PC-9 (cell line): ENCODE data around the gene IRS1. TPM values are rescaled to one million over a fixed set of nuclear protein-coding genes. Genes with fewer than 3 reads are reported as not detected.

Source experiments
- BruUV-seq: library from RNA; stranded (reverse); fragments of 400-500 nt; replicated peaks from 2 replicates; lab custom pipeline; 2021; lab: Mats Ljungman, UMichigan
- CTCF ChIA-PET: fragments of 300-600 bp; sonication (Branson Sonifier 250); formaldehyde crosslinking; loops from one replicate; lab custom pipeline; 2022; ENCODE audit warnings: antibody characterized with exemption; lab: Charles Lee
- POLR2A ChIA-PET: fragments of 300-600 bp; sonication (Branson Sonifier 250); formaldehyde crosslinking; loops from one replicate; lab custom pipeline; 2022; ENCODE audit warnings: antibody characterized with exemption; ENCODE audit not compliant: unreplicated experiment; lab: Charles Lee
- DNase-seq, 2 experiments: peaks; one replicate each; pipeline versions ENCODE4 v3.0.0 to v3.0.0-alpha.2; 2015 to 2022; ENCODE audit warnings: mixed read lengths in 1 of 2
- H2AFZ ChIP-seq: fragments of 200-600 bp; sonication (generic); 2 replicates; pipeline ENCODE4 v1.8.1; 2017; ENCODE audit warnings: antibody characterized with exemption
- H3F3A ChIP-seq: fragments of 200-600 bp; sonication (generic); 2 replicates; pipeline ENCODE4 v1.8.1; 2017; ENCODE audit warnings: antibody characterized with exemption, mild to moderate bottlenecking, low read depth; ENCODE audit not compliant: insufficient read depth
- H3K27ac ChIP-seq: fragments of 200-600 bp; sonication (generic); 2 replicates; pipeline ENCODE4 v1.6.1; 2016; ENCODE audit warnings: mixed run types
- H3K27me3 ChIP-seq: fragments of 200-600 bp; sonication (generic); 2 replicates; pipeline ENCODE4 v1.6.1; 2016; ENCODE audit warnings: low read depth, mixed run types; ENCODE audit not compliant: insufficient read depth
- H3K36me3 ChIP-seq: fragments of 200-600 bp; sonication (generic); 2 replicates; pipeline ENCODE4 v1.6.1; 2016; ENCODE audit warnings: low read depth, mixed run types
- H3K4me1 ChIP-seq: fragments of 200-600 bp; sonication (generic); replicated peaks from 2 replicates; pipeline ENCODE4 v1.6.1; 2016; ENCODE audit warnings: mixed run types; ENCODE audit not compliant: insufficient read depth
- H3K4me2 ChIP-seq: fragments of 200-600 bp; sonication (generic); 2 replicates; pipeline ENCODE4 v1.6.1; 2017; ENCODE audit warnings: mixed run types
- H3K4me3 ChIP-seq: fragments of 200-600 bp; sonication (generic); 2 replicates; pipeline ENCODE4 v1.6.1; 2016; ENCODE audit warnings: mixed run types
- H3K79me2 ChIP-seq: fragments of 200-600 bp; sonication (generic); 2 replicates; pipeline ENCODE4 v1.6.1; 2017; ENCODE audit warnings: low read depth, mixed run types
- H3K9me2 ChIP-seq: fragments of 200-600 bp; sonication (generic); 2 replicates; pipeline ENCODE4 v1.8.1; 2017; ENCODE audit warnings: mild to moderate bottlenecking; ENCODE audit not compliant: insufficient read depth
- H3K9me3 ChIP-seq: fragments of 200-600 bp; sonication (generic); 2 replicates; pipeline ENCODE4 v1.8.1; 2016; ENCODE audit warnings: low read depth; ENCODE audit not compliant: insufficient read depth
- H4K20me1 ChIP-seq: fragments of 200-600 bp; sonication (generic); 2 replicates; pipeline ENCODE4 v1.8.1; 2017; ENCODE audit not compliant: insufficient read depth
- CTCF ChIP-seq: fragments of 200-600 bp; sonication (generic); conservative IDR thresholded peaks from 2 replicates; pipeline ENCODE4 v1.6.1; 2017; ENCODE audit warnings: mixed run types, antibody characterized with exemption, mild to moderate bottlenecking, moderate library complexity
- EZH2 ChIP-seq: fragments of 200-600 bp; sonication (generic); IDR thresholded peaks from 2 replicates; pipeline ENCODE4 v1.8.0; 2017; ENCODE audit warnings: antibody characterized with exemption, low read depth
- intact Hi-C: fragments of 100-400 bp; cut with micrococcal nuclease; formaldehyde crosslinking; loops from one replicate; pipeline ENCODE4 v1.10.0; 2022; ENCODE audit not compliant: unreplicated experiment
- total RNA-seq: library from RNA; stranded (reverse); gene quantifications from 2 replicates; pipeline ENCODE4 v1.2.3, GENCODE V29; 2021

Gene IRS1
- total RNA-seq, 1 experiment from 2014 or later, result 28.6 TPM

- intact Hi-C loops, result no loop called here
- ChIA-PET CTCF (no interaction called here), POLR2A (interaction anchor here (0.6 kb wide), 1 partner anchor 46 kb away, joined by 4 read pairs; no protein-coding TSS in a partner anchor)
- no TSS peak for BruUV-seq
- peaks cover 3% of the 10 kb centered on the region; the same call in 1 of the 2 replicates for H3K36me3 ChIP-seq
- no peaks in the 10 kb centered on the region for H3K27me3 ChIP-seq
- H3K4me3 ChIP-seq, result no peak overlapping the region
- DNase-seq, result no peak
- H3F3A ChIP-seq, result peaks cover 10% of the 10 kb centered on the region
- H3K4me1 ChIP-seq, result peaks cover 16% of the 10 kb centered on the region; the same call in 1 of the 2 replicates
- H3K4me2 ChIP-seq, result no peak overlapping the region
- TF ChIP-seq CTCF (no peak), EZH2 (no peak)
- H3K27ac ChIP-seq, result no peak overlapping the region
- no peaks in the 10 kb centered on the region for H3K9me3 ChIP-seq
- no peaks in the 10 kb centered on the region for H3K9me2 ChIP-seq
- H3K79me2 ChIP-seq, result peaks cover 74% of the 10 kb centered on the region
- H2AFZ ChIP-seq, result no peak overlapping the region
- no peaks in the 10 kb centered on the region; the same call in 1 of the 2 replicates for H4K20me1 ChIP-seq
Observed at GRCh38 chr2:226742347-226742746, 57.3 kb downstream of the IRS1 start.

- H3K9me2 ChIP-seq, result no peaks in the 10 kb centered on the region
- H3K27ac ChIP-seq, result peak overlapping the region; percentile 50
- no peak overlapping the region for H2AFZ ChIP-seq
- peak in 1 of 2 experiments; percentile 72 for DNase-seq
- TF ChIP-seq EZH2 (no peak), CTCF (no peak)
- peaks cover 16% of the 10 kb centered on the region; the same call in 1 of the 2 replicates for H3K4me1 ChIP-seq
- H3K36me3 ChIP-seq, result peaks cover 14% of the 10 kb centered on the region
- CTCF ChIA-PET, result no interaction called here
- POLR2A ChIA-PET, result no interaction called here
- no peak overlapping the region; the same call in 1 of the 2 replicates for H3K4me2 ChIP-seq
- no peaks in the 10 kb centered on the region; the same call in none of the 2 replicates for H4K20me1 ChIP-seq
- peaks cover 10% of the 10 kb centered on the region for H3F3A ChIP-seq
- no peak overlapping the region for H3K4me3 ChIP-seq
- peaks cover 62% of the 10 kb centered on the region for H3K79me2 ChIP-seq
- no peaks in the 10 kb centered on the region for H3K9me3 ChIP-seq
- intact Hi-C loops, result no loop called here
- H3K27me3 ChIP-seq, result no peaks in the 10 kb centered on the region
- BruUV-seq, result no TSS peak
Observed at GRCh38 chr2:226740039-226740648, 59.5 kb downstream of the IRS1 start.

- TF ChIP-seq EZH2, result no peak
- DNase-seq, result no peak
- Histone ChIP-seq H3K4me1 (peaks cover 16% of the 10 kb centered on the region; the same call in 1 of the 2 replicates), H3K79me2 (peaks cover 57% of the 10 kb centered on the region), H4K20me1 (no peaks in the 10 kb centered on the region; the same call in none of the 2 replicates), H3K4me3 (no peak overlapping the region), H3K4me2 (no peak overlapping the region), H3K9me3 (no peaks in the 10 kb centered on the region), H2AFZ (no peak overlapping the region), H3F3A (peaks cover 10% of the 10 kb centered on the region), H3K27me3 (no peaks in the 10 kb centered on the region), H3K9me2 (no peaks in the 10 kb centered on the region), H3K27ac (peak overlapping the region; percentile 26; the same call in 1 of the 2 replicates), H3K36me3 (peaks cover 17% of the 10 kb centered on the region)
- intact Hi-C loops, result loop anchor here (10.0 kb wide), 1 partner anchor 55 kb away; the partner anchor contains the start of gene IRS1
- ChIA-PET POLR2A (no interaction called here), CTCF (no interaction called here)
- BruUV-seq, result no TSS peak
Observed at GRCh38 chr2:226739545-226740030, 60.0 kb downstream of the IRS1 start.
